NCI-H2081 treated with DMSO at 0.1 percent for 48 hours (cell line): ENCODE data around the gene TNFAIP8.
A peak's percentile ranks its signal among the peaks of the same experiment; 100 is the strongest.
"Not testable (repeated sequence)": the region's sequence is repeated elsewhere in the genome, so short reads cannot be mapped to it uniquely, and the experiment has no call there.

Experiments
- DNase-seq: peaks from one replicate; lab custom pipeline; 2025; lab: John Stamatoyannopoulos, UW

TNFAIP8 gene

GRCh38 chr5:119396030-119396664 is 40.3 kb downstream of the TNFAIP8 start:
- DNase-seq, result no peak

- no peak for DNase-seq
Observed at GRCh38 chr5:119397518-119398380, 41.9 kb downstream of the TNFAIP8 start.

GRCh38 chr5:119398727-119399466 is 43.1 kb downstream of the TNFAIP8 start:
- DNase-seq, result no peak

GRCh38 chr5:119400245-119400644 is 44.4 kb downstream of the TNFAIP8 start:
- no peak for DNase-seq

GRCh38 chr5:119402081-119402480 is 46.3 kb downstream of the TNFAIP8 start:
- DNase-seq, result no peak

GRCh38 chr5:119402555-119402954 is 46.7 kb downstream of the TNFAIP8 start:
- DNase-seq, result no peak

GRCh38 chr5:119404033-119404432 is 48.2 kb downstream of the TNFAIP8 start:
- no peak for DNase-seq

- DNase-seq, result no peak
Observed at GRCh38 chr5:119405419-119405818, 49.6 kb downstream of the TNFAIP8 start.

GRCh38 chr5:119406551-119407110 is 50.8 kb downstream of the TNFAIP8 start:
- no peak for DNase-seq

- no peak for DNase-seq
Observed at GRCh38 chr5:119409235-119409815, 53.5 kb downstream of the TNFAIP8 start.

- DNase-seq, result no peak
Observed at GRCh38 chr5:119410448-119411159, 54.8 kb downstream of the TNFAIP8 start.

- peak; percentile 35 for DNase-seq
Observed at GRCh38 chr5:119411361-119412278, 55.8 kb downstream of the TNFAIP8 start.

- no peak for DNase-seq
Observed at GRCh38 chr5:119412279-119413227, 56.7 kb downstream of the TNFAIP8 start.

GRCh38 chr5:119414124-119414734 is 58.4 kb downstream of the TNFAIP8 start:
- not testable (repeated sequence) for DNase-seq

- DNase-seq, result no peak
Observed at GRCh38 chr5:119417891-119418605, 62.2 kb downstream of the TNFAIP8 start.

GRCh38 chr5:119418606-119419100 is 62.8 kb downstream of the TNFAIP8 start:
- DNase-seq, result no peak

- DNase-seq, result no peak
Observed at GRCh38 chr5:119420169-119420568, 64.3 kb downstream of the TNFAIP8 start.

GRCh38 chr5:119426057-119426456 is 70.2 kb downstream of the TNFAIP8 start:
- DNase-seq, result no peak
